GM21381 (cell line): ENCODE data around the gene STX16.

ENCODE experiments used
- ATAC-seq: cut with Tn5 transposase; IDR thresholded peaks from one replicate; pipeline ENCODE4 v1.9.1; 2021; ENCODE audit warnings: mild to moderate bottlenecking, moderate library complexity; ENCODE audit not compliant: unreplicated experiment

The STX16 gene

DNA sequence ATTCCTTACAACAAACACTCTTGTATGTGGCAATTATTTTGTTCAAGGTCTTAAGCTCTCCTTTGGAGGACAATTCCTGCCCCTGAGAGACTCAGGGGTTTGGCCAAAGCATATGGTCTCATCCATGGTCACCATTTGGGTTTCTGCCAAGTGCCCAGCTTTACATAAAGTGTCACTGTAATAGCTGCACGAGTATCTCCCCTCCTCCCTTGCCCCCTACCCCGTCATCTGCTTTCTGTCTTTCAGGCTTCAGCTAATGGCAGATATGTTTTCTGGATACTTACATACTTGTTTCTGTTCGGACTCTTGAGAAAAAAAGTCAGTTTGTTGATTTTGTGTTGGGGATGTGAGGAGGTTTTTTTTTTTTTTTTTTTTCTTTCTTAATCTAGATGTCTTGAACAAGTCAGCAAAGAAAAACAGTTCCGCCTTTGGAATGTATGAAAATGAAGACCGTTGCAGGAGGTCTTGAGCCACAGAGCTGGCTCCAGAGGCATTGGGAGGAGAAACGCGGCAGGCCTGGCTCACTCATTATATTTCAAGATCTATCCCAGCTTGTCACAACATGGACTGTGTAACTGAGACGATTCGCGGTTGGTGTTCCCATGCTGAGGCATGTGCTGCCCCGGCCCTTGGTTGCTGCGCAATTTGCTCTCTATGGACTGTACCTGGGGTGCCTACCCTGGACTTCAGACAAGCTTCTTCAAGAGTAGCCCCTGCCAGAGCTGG is 32.6 kb upstream of the STX16 start:
- ATAC-seq: no peak

DNA sequence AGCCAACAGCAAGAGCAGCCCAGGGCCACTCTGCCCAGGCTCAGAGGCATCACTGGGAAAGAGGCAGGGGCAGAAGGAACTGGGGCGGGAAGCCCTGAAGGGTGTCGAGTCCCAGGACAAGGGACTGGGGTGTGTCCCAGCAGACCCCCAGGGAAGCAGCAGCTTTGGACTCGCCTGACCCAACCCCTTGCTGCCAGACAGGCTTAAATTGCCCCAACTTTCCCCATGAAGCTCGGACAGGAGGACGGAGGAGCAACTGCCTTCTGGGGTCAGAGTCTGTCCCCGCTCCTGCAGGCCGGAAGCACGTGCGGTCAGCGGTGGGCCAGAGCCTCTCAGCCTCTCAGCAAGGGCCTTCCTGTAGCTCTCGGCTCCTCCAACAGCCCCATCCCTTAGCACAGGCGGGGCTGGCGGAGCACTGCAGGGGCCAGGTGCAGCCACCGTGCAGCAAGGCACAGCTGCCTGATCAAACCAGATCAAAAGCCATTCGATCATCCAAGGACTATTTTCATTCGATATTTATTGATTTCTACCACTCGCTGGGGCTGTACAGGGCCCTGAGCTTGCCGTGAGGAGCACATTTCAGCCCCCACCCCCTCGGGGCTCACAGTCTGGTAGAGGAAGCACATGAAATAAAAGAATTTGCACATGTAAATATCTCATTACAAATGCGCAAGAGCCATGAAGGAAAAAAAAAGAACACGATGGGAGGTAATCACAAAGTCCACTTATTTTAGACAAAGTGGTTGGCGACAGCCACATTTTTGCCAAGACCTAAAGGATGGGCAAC is 31.8 kb upstream of the STX16 start:
- ATAC-seq: no peak

DNA sequence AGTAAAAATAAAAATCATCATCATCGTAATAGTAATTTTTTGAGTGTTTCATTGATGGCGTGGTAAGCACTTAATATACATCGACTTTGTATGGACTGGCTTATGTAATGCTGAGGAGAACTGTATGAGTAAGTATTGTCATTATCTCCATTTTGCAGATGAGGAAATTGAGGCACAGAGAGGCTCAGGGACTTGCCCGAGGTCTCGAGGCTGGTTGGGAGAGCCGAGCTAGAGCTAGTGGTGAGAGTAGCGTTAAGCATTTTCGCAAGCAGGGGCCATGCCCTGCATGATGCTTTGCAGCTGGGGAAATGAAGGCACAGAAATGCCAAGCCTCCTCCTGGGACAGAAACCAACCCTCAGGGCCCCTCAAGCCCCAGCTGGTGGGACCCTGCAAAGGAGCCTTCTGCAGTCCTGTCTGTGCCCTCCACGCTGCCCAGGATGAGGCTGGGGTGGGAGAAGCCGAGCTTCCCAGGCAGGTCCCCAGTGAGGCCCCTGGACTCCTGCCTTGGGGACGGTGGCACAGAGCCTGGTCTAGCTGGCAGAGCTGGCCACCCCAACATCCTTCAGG is 31.1 kb upstream of the STX16 start:
- ATAC-seq: no peak

DNA sequence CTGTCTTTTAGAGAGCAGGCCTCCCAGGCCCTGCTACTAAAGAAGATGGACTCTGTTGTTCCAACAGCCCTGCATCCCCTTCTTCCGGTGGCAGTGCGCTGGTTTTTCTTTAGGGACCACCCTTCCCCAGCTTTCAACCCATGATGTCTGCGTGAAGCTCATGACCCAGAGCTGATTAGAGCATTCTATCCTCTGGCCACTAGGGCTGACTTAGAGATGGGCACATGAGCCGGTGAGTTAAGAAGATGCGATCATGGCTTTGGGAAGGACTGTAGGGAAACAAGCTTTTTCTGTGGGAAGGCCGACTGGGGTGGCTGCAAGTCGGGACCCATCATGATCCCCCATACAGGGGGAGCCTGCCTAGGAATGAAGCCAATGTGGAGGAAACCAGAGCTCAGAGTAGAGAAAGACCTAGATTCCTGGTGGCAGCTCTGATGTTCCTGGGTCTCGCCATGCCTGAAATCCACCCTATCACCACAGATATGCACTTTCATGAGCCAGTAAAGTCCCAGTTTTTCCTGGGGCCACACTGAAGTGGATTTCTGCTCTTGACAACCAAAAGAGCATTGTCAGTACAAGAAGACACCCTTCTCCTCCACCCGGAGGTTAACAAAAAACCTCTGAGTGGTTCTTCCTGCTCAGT is 29.1 kb upstream of the STX16 start:
- no peak for ATAC-seq

DNA sequence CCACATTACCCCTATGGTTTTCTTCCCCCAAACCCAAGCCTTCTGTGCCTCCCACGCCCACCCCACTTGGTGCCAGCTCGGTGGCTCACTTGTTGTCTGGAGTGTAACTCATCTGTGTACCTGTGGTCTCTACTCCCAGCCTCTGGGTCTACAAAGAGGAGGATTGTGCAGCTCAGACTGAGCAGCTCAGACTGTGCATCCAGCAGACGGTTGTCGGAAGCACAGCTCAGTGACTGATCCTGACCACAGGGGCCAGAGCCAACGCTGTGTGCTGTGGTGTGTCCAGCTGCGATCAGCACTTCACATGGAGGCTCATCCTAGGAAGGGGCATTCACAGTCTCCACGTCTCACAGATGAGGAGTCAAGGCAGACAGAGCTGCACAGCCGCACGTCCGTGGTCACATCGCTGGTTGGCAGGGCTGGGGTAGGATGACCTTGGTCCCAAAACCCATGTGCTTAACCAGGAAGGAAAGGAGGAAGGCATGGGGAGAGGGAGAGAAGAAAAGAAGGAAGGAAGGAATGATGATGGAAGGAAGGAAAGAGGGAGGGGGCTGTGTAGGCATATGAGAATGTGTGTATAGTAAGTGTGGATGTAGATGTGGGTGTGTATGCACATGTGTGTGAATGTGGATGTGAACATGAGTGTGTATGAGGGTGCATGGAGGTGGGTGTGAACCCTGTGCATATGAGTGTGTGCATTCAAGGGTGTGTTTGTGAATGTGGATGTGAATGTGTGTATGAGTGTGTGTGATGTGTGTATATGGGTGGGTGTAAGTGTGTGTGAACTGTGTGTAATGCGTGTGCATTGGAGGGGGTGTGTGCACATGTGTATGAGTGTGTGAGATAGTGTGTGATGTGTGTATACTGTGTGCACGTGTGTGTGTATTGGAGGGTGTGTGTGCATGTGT is 28.2 kb upstream of the STX16 start:
- ATAC-seq: no peak

DNA sequence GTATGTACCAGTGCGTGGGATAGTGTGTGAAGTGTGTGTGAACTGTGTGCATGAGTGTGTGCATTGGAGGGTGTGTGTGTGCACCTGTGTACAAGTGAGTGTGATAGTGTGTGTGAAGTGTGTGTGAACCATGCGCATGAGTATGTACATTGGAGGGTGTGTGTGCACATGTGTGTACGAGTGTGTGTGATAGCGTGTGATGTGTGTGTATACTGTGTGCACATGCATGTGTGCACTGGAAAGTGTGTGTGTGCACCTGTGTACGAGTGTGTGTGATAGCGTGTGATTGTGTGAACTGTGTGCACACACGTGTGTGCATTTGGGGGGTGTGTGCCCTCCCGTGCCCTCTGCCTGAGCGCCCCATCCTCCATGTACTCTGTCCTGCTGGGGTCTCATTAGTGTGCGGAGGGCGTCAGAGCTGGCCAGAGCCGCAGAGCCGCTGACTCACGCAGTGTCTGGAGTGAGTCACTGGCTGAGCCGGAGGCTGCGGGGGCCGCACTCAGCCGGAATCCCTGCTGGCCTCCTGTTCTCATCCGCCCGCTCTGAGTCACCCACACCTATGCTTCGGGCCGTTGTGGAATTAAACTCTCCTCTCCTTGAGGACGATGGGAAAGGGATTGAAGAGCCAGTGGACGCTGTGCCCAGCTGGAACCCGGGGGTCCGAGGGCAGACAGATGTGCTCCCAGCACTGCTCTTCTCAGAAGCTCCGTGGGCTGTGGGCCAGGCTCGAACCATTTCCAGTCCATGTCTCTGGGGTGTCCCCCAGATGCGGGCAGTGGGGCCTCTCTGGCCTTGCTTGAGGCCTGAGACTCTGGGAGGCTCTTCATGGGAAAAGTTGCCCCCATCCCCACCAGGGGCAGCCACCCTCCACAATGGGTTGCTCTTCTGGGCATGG is 27.3 kb upstream of the STX16 start:
- no peak for ATAC-seq

DNA sequence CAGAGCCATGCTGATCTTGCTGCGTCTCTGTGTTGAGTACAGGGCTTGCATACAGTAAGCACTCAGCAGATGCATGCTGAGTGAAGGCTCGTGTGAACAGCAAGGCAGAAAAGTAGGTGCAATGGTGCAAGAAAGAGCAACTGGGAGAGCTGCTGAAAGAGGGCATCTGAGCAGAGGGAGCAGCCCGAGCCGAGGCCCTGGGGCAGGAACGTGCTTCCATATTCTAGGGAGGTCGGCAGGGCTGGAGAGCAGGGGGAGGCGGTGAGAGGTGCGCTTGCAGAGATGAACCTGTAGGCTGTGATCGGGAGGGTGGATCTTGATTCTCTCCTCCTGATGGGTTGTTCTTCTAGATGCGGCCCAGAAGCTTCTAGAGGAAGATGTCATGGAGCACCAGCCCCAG is 26.4 kb upstream of the STX16 start:
- ATAC-seq: no peak

DNA sequence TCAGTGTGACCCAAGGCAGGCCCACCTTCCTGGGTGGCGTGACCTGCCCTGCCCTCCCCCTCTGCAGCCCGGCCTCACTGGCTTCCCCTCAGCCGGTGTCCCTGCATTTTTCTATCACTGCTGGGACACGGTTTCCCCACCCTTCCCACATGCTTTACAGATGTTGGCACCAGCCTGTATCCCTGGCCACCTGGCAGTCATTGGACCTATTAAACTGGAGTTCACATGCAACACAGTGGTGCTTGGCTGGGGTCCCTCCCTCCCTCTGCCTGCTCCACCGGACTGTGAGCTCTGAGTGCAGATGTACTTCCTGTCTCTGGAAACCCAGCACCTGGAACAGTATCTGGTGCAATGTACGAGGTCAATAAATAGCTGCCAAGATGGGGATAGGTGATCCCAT is 25.5 kb upstream of the STX16 start:
- no peak for ATAC-seq

DNA sequence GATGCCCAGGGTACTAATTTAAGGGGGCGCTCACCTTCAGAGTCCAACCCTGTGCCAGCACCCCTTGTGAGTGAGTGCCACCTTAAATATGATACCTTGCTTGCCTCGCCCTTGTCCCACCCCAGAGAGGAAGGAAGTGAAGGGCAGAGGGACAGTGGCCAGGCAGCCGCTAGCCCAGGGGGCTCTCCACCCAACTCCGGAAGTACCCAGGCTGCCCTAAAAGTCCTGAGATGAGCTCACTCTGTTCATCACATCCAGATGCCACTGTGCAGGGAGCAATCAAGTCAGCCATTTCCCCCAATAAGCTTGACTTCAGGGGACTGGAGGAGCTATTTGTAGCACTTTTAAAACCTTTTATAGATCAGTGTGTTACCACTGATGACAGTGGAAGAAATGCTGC is 25.0 kb upstream of the STX16 start:
- ATAC-seq: no peak

DNA sequence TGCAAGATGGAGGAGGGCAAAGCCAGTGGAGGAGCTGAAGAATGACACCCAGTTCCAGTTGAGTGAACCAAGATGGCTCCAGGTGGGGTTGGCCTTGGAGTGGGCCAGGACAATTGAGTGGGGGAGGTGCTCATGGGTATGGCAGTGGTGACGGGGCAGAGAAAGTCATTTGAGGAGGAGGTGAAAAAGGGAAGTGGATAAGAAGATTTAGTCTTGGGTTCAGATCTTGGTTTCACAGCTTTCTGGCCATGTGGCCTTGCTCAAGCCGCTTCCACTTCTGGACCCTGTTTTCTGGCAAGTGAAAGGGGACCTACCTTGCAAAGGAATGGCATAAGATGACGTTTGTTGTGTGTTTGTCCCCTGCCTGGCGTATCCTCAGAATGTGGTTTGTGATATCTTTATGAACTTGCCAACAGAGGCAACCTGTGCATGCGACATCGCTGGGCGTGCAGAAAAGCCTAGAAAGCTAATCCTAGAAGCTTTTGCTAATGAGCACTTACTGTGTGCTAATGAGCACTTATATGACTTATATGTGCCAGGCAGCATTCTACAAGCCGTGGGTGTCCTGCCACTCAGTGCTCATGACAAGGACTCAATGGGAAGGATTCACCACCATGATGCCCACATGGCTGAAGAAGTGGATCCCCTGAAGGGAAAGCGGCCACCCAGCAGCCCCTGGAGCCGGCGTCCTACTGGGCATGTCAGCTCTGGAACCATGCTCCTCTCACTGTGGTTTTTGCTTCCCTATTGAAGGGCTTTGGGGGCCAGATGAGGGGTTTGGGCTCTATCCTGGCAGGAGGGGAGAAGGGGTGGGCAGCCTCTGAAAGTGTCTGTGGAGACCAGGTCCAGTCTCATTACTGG is 23.6 kb upstream of the STX16 start:
- ATAC-seq: no peak

DNA sequence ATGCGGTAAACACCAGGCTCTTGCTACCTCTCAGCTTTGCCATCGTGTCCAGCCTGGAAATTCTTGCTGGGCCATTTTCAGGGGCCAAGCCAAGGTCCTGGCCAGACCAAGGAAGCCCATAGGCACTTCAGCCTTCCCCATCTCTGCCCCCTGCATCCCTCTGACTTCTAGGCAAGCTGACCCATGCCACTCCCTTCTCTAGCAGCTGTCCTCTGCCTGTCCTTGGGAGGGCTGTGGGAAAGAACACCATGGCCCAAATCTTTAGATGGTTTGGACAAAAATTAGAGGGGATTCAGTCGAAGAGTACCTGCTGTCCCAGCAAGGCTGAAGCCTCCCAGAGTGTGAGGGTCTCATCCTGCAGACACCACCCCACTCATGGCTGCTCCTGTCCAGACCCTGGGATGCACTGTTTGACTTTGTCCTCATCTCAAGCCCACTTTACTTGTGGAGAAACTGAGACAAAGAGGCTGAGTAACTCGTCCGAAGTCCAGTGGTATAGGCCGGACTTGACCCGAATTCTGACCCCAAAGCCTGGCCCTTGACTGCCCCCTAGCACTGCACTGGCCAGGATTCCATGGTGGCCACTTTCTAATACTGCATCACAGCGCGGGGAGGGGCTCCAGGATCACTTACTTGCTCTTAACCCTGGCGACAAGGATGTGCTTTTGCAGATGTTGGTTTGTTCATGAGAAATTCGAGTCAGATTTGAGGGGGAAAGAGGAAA is 22.4 kb upstream of the STX16 start:
- no peak for ATAC-seq

DNA sequence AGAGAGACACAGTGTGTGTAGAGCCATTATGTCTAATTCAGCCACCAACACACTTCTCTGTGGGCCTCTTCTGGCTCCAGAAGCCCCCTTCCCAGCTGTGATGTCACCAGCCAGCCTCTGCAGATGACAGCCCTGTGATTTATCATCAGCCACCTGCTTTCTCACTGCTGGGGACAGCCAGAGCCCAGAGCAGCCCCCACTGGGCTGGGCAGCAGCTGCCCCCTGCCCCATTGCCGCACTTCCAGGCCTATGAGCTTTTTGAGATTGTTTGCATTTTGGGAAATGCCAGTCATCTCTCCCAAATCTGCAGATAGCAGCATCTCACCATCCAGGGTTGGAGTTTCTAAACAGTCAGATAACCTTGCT is 21.9 kb upstream of the STX16 start:
- no peak for ATAC-seq

DNA sequence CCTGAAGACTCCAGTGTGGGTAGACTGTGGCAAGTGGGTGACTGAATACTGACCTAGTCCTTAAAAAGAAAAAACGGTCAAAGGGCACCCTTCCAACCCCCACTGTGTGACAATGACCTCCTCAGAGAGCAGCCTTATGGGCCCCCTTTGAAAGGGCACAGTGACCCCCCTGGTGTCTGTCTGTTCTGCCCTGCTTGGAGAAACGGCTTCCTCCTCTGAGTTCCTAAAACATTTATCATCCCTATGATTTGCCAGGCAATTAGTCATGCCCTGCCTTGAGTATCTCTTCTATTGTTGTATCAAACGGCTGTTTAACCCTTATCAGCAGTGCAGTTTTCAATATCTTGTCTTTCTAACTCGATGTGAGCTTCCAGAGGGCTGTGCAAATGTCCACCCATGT is 21.0 kb upstream of the STX16 start:
- ATAC-seq: no peak

DNA sequence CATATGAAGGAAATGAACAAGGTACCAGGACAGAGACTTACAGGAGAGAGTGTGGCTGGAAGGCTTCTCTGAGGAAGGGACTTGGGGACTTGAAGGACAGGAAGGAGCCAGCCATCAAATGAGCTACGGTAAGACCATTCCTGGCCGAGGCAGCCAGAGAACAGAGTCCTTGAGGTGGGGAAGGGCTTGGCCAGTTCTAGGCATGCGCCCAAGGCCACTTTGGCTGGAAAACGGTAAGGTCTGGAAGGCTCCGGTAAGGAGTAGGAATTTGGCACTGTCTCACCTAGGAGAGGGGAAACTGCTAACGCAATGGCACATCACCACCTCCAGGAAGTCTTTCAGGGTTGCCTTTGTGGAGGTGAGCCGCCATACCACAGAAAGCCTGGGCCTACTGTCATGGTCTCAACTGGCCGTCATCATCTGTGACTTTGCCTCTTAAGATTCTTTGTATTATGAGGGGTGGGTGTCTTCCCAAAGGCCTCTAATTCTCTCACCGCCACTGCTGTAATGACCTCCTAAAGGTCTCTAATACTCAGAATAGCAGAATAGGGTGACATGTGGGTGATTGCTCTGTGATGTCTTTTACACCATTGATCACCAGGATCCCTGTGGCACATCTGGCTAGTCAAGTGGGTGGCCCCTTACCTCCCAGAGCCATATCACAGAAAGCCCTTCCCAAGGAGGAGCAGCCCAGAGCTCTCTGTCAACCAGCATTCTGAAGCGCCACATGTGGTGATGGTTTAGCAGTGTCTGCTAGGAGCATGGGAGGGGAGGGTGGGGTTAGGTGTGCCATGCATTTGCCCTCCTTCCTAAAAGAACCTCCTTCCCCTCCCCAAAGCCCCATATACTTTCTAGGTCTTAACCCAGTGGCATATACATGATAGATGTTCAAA is 17.7 kb upstream of the STX16 start:
- ATAC-seq: no peak

DNA sequence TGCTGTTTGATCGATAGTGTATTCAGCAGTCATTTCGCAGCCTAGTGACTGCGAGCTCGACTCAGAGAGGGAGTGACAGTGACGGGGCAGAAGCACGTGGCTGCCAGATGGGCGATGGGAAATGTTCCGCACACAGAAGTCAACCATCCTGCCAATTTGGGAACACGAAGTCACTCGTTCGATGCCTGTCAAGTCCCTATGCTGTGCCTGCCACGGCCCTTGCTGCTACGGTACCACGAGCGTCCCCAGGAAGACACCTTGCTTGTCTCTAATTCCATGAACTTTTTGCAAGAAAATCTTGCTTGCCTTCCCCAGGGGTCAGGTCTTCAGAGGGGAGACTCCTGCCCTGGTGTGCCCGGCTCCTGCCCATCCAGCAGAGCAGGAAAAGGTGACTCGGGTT is 17.0 kb upstream of the STX16 start:
- ATAC-seq: no peak

DNA sequence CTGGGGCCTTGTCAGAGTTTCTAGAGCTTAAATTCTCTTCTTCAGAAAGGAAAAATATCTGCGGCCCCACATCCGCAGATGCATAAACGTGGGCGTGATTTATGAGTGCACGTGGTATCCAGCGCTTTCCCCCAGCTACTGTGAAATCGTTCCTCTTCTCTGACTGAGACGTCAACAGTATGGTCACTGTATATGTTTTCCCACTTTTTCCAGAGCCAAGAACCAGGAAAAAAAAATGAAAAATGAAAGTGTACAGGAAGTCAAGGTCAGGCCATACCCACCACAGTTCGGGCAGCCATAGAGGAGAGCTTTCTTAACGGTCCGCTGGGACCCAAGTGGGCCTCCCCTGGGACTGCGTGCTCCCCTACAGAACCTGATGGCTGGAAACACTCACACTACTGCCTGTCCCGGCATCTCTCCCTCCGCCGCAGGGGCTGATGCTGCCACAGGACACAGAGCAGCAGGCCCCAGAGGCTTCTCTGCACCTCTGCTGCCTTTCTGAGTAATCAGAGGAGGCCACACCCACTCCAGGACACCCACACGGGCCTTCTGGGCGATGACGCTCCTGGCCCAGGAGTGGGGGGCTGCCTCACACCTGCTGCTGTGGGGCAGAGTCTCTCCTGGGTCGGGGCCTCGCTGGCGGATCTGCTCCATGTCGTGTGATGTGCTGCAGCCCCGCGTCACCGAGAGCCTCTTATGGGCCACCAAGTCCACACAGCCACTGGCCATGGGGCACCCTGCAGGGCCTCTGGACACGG is 16.4 kb upstream of the STX16 start:
- ATAC-seq: no peak

DNA sequence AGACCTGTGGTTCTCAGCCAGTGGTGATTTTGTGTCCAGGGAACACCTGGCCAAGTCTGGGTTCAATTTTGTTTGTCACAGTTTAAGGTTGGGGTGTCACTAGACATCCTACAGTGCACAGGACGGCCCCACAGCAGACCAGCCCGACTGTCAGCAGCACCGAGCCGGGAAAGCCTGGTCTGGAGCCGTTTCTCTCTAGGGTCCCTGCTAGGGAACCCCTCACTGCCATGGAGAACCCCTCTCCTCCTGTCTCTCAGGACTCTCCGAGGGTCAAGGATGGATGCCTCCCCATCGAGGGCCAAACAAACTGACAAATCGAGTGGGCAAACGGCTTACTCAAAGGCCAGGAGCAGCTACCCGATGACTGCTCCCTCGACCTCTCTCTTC is 15.8 kb upstream of the STX16 start:
- no peak for ATAC-seq
